Measurements from ENCODE around the gene CELF6.

CELF6 gene

GRCh38 chr15:72265031-72265430, 54.9 kb downstream of the CELF6 start:
- H3K27me3 Mint-ChIP-seq, result no peaks in the 10 kb centered on the region
- peak overlapping the region; percentile 3 for H3K27ac Mint-ChIP-seq
- no peaks in the 10 kb centered on the region for H3K9me3 Mint-ChIP-seq
- peak overlapping the region; percentile 53 for H3K4me3 Mint-ChIP-seq
- H3K4me1 Mint-ChIP-seq, result peaks cover 61% of the 10 kb centered on the region
- H3K36me3 Mint-ChIP-seq, result peaks cover 45% of the 10 kb centered on the region

GRCh38 chr15:72252663-72253299, 67.2 kb downstream of the CELF6 start:
- Mint-ChIP-seq H3K4me3 (no peak overlapping the region), H3K27me3 (no peaks in the 10 kb centered on the region), H3K27ac (no peak overlapping the region), H3K36me3 (peaks cover 22% of the 10 kb centered on the region), H3K4me1 (peaks cover 9% of the 10 kb centered on the region), H3K9me3 (no peaks in the 10 kb centered on the region)

- Mint-ChIP-seq H3K4me3 (no peak overlapping the region), H3K27ac (no peak overlapping the region), H3K9me3 (no peaks in the 10 kb centered on the region), H3K36me3 (peaks cover 21% of the 10 kb centered on the region), H3K27me3 (no peaks in the 10 kb centered on the region), H3K4me1 (peaks cover 12% of the 10 kb centered on the region)
These were observed 70.7 kb downstream of the CELF6 start for GRCh38 chr15:72249142-72249810.

- H3K9me3 Mint-ChIP-seq, result no peaks in the 10 kb centered on the region
- H3K27ac Mint-ChIP-seq, result no peak overlapping the region
- H3K4me1 Mint-ChIP-seq, result peaks cover 13% of the 10 kb centered on the region
- H3K4me3 Mint-ChIP-seq, result no peak overlapping the region
- no peaks in the 10 kb centered on the region for H3K27me3 Mint-ChIP-seq
- peaks cover 22% of the 10 kb centered on the region for H3K36me3 Mint-ChIP-seq
These were observed 71.4 kb downstream of the CELF6 start for GRCh38 chr15:72248514-72248913.

- Mint-ChIP-seq H3K36me3 (peaks cover 14% of the 10 kb centered on the region), H3K9me3 (no peaks in the 10 kb centered on the region), H3K27ac (peak overlapping the region; percentile 81), H3K4me3 (no peak overlapping the region), H3K27me3 (no peaks in the 10 kb centered on the region), H3K4me1 (peaks cover 20% of the 10 kb centered on the region)
These were observed 77.1 kb downstream of the CELF6 start for GRCh38 chr15:72242775-72243370.

- peaks cover 11% of the 10 kb centered on the region for H3K36me3 Mint-ChIP-seq
- H3K9me3 Mint-ChIP-seq, result no peaks in the 10 kb centered on the region
- no peak overlapping the region for H3K4me3 Mint-ChIP-seq
- peaks cover 38% of the 10 kb centered on the region for H3K4me1 Mint-ChIP-seq
- no peak overlapping the region for H3K27ac Mint-ChIP-seq
- no peaks in the 10 kb centered on the region for H3K27me3 Mint-ChIP-seq
These were observed 80.3 kb downstream of the CELF6 start for GRCh38 chr15:72239652-72240051.

GRCh38 chr15:72238586-72238985, 81.4 kb downstream of the CELF6 start:
- peaks cover 6% of the 10 kb centered on the region for H3K36me3 Mint-ChIP-seq
- H3K4me3 Mint-ChIP-seq, result no peak overlapping the region
- H3K27ac Mint-ChIP-seq, result peak overlapping the region; percentile 55
- peaks cover 37% of the 10 kb centered on the region for H3K4me1 Mint-ChIP-seq
- no peaks in the 10 kb centered on the region for H3K9me3 Mint-ChIP-seq
- H3K27me3 Mint-ChIP-seq, result no peaks in the 10 kb centered on the region

GRCh38 chr15:72237853-72238224, 82.1 kb downstream of the CELF6 start:
- Mint-ChIP-seq H3K4me1 (peaks cover 40% of the 10 kb centered on the region), H3K27ac (peak overlapping the region; percentile 95), H3K9me3 (no peaks in the 10 kb centered on the region), H3K4me3 (peak overlapping the region; percentile 82), H3K36me3 (peaks cover 5% of the 10 kb centered on the region), H3K27me3 (no peaks in the 10 kb centered on the region)

- Mint-ChIP-seq H3K9me3 (no peaks in the 10 kb centered on the region), H3K4me3 (peak overlapping the region; percentile 82), H3K36me3 (peaks cover 2% of the 10 kb centered on the region), H3K27me3 (no peaks in the 10 kb centered on the region), H3K27ac (peak overlapping the region; percentile 95), H3K4me1 (peaks cover 46% of the 10 kb centered on the region)
These were observed 82.7 kb downstream of the CELF6 start for GRCh38 chr15:72237029-72237852.

GRCh38 chr15:72236381-72237003, 83.5 kb downstream of the CELF6 start:
- Mint-ChIP-seq H3K9me3 (no peaks in the 10 kb centered on the region), H3K4me1 (peaks cover 48% of the 10 kb centered on the region), H3K27me3 (no peaks in the 10 kb centered on the region), H3K27ac (peak overlapping the region; percentile 95), H3K36me3 (peaks cover 1% of the 10 kb centered on the region), H3K4me3 (peak overlapping the region; percentile 82)

- no peaks in the 10 kb centered on the region for H3K27me3 Mint-ChIP-seq
- H3K36me3 Mint-ChIP-seq, result no peaks in the 10 kb centered on the region
- no peak overlapping the region for H3K27ac Mint-ChIP-seq
- H3K4me3 Mint-ChIP-seq, result no peak overlapping the region
- H3K4me1 Mint-ChIP-seq, result peaks cover 48% of the 10 kb centered on the region
- no peaks in the 10 kb centered on the region for H3K9me3 Mint-ChIP-seq
These were observed 84.7 kb downstream of the CELF6 start for GRCh38 chr15:72235298-72235697.
